ENCODE measurements around the gene JMJD6.
A peak's percentile ranks its signal among the peaks of the same experiment; 100 is the strongest.
"Not testable (repeated sequence)": the region's sequence is repeated elsewhere in the genome, so short reads cannot be mapped to it uniquely, and the experiment has no call there.

Gene JMJD6

GRCh38 chr17:76736349-76737081 is 10.1 kb upstream of the JMJD6 start:
- peak in 2 of 3 experiments; percentile 43 to 63 for DNase-seq (ENCODE audit: low read depth in 3 of 3)

- no peak for DNase-seq (ENCODE audit: low read depth in 3 of 3)
These were observed 9.4 kb upstream of the JMJD6 start for GRCh38 chr17:76735586-76736348.

- no peak for DNase-seq (ENCODE audit: low read depth in 3 of 3)
These were observed 8.6 kb upstream of the JMJD6 start for GRCh38 chr17:76735006-76735405.

GRCh38 chr17:76734080-76734840 is 7.9 kb upstream of the JMJD6 start:
- DNase-seq (ENCODE audit: low read depth in 3 of 3), result no peak

GRCh38 chr17:76733618-76733957 is 7.2 kb upstream of the JMJD6 start:
- no peak for DNase-seq (ENCODE audit: low read depth in 3 of 3)

- no peak for DNase-seq (ENCODE audit: low read depth in 3 of 3)
These were observed 6.6 kb upstream of the JMJD6 start for GRCh38 chr17:76732734-76733617.

GRCh38 chr17:76731800-76732733 is 5.7 kb upstream of the JMJD6 start:
- DNase-seq (ENCODE audit: low read depth in 3 of 3), result not testable (repeated sequence)

- DNase-seq (ENCODE audit: low read depth in 3 of 3), result no peak
These were observed 1.5 kb upstream of the JMJD6 start for GRCh38 chr17:76727745-76728456.

- peak; percentile 50 to 75 (median 53) for DNase-seq (ENCODE audit: low read depth in 3 of 3)
These were observed 641 bp upstream of the JMJD6 start, which contains the start of gene METTL23 for GRCh38 chr17:76726776-76727718. METTL23 (plus strand) TSS chr17:76726839; CDS start chr17:76729711, 2,872 bp downstream.

- peak in 2 of 3 experiments; percentile 55 to 76 for DNase-seq (ENCODE audit: low read depth in 3 of 3)
These were observed 701 bp downstream of the JMJD6 start for GRCh38 chr17:76725580-76726230.

- no peak for DNase-seq (ENCODE audit: low read depth in 3 of 3)
These were observed 2.6 kb downstream of the JMJD6 start for GRCh38 chr17:76723812-76724211.

- DNase-seq (ENCODE audit: low read depth in 3 of 3), result not testable (repeated sequence)
These were observed 3.4 kb downstream of the JMJD6 start for GRCh38 chr17:76722977-76723376.

GRCh38 chr17:76722279-76722678 is 4.1 kb downstream of the JMJD6 start:
- no peak for DNase-seq (ENCODE audit: low read depth in 3 of 3)

GRCh38 chr17:76721463-76721862 is 4.9 kb downstream of the JMJD6 start:
- no peak for DNase-seq (ENCODE audit: low read depth in 3 of 3)

GRCh38 chr17:76720941-76721340 is 5.5 kb downstream of the JMJD6 start:
- no peak for DNase-seq (ENCODE audit: low read depth in 3 of 3)

GRCh38 chr17:76720211-76720610 is 6.2 kb downstream of the JMJD6 start:
- DNase-seq (ENCODE audit: low read depth in 3 of 3), result no peak

GRCh38 chr17:76718516-76718915 is 7.9 kb downstream of the JMJD6 start:
- no peak for DNase-seq (ENCODE audit: low read depth in 3 of 3)

GRCh38 chr17:76716839-76717215 is 9.6 kb downstream of the JMJD6 start:
- no peak for DNase-seq (ENCODE audit: low read depth in 3 of 3)
